ENCODE measurements around the gene CLSTN2.

CLSTN2 gene

GRCh38 chr3:140358686-140359085 lies 423.7 kb downstream of the CLSTN2 start:
- Histone ChIP-seq H3K4me3 (ENCODE audit: extremely low read depth, insufficient read depth, low read length, poor library complexity, severe bottlenecking) (no peak overlapping the region), H3K36me3 (ENCODE audit: control insufficient read depth, insufficient read depth, low read length) (no peaks in the 10 kb centered on the region), H3K9me3 (ENCODE audit: control insufficient read depth, low read length) (no peaks in the 10 kb centered on the region), H3K4me1 (ENCODE audit: control insufficient read depth, insufficient read depth, low read length, poor library complexity, severe bottlenecking) (no peaks in the 10 kb centered on the region), H3K27ac (ENCODE audit: low read depth, low read length, severe bottlenecking) (no peak overlapping the region)
- 83 to 88% methylated on average over 1 to 3 of the region's 3 CpGs for WGBS, 2 experiments (ENCODE audit: insufficient coverage in 2 of 2)

GRCh38 chr3:140359233-140359995 lies 424.4 kb downstream of the CLSTN2 start:
- Histone ChIP-seq H3K4me1 (ENCODE audit: control insufficient read depth, insufficient read depth, low read length, poor library complexity, severe bottlenecking) (no peaks in the 10 kb centered on the region), H3K27ac (ENCODE audit: low read depth, low read length, severe bottlenecking) (no peak overlapping the region), H3K36me3 (ENCODE audit: control insufficient read depth, insufficient read depth, low read length) (no peaks in the 10 kb centered on the region), H3K9me3 (ENCODE audit: control insufficient read depth, low read length) (no peaks in the 10 kb centered on the region), H3K4me3 (ENCODE audit: extremely low read depth, insufficient read depth, low read length, poor library complexity, severe bottlenecking) (no peak overlapping the region)
- WGBS, 2 experiments (ENCODE audit: insufficient coverage in 2 of 2) = 42 to 50% methylated on average over 2 of the region's 5 CpGs

GRCh38 chr3:140360332-140360731 lies 425.3 kb downstream of the CLSTN2 start:
- H3K9me3 ChIP-seq (ENCODE audit: control insufficient read depth, low read length) = no peaks in the 10 kb centered on the region
- no peak overlapping the region for H3K27ac ChIP-seq (ENCODE audit: low read depth, low read length, severe bottlenecking)
- H3K4me3 ChIP-seq (ENCODE audit: extremely low read depth, insufficient read depth, low read length, poor library complexity, severe bottlenecking) = no peak overlapping the region
- no peaks in the 10 kb centered on the region for H3K36me3 ChIP-seq (ENCODE audit: control insufficient read depth, insufficient read depth, low read length)
- WGBS, 2 experiments (ENCODE audit: insufficient coverage in 2 of 2) = no CpG with 5 or more reads among the region's 1 CpG
- no peaks in the 10 kb centered on the region for H3K4me1 ChIP-seq (ENCODE audit: control insufficient read depth, insufficient read depth, low read length, poor library complexity, severe bottlenecking)

- no peaks in the 10 kb centered on the region for H3K4me1 ChIP-seq (ENCODE audit: control insufficient read depth, insufficient read depth, low read length, poor library complexity, severe bottlenecking)
- H3K27ac ChIP-seq (ENCODE audit: low read depth, low read length, severe bottlenecking) = no peak overlapping the region
- no peak overlapping the region for H3K4me3 ChIP-seq (ENCODE audit: extremely low read depth, insufficient read depth, low read length, poor library complexity, severe bottlenecking)
- no peaks in the 10 kb centered on the region for H3K9me3 ChIP-seq (ENCODE audit: control insufficient read depth, low read length)
- 92 to 93% methylated on average over 5 to 6 of the region's 6 CpGs for WGBS, 2 experiments (ENCODE audit: insufficient coverage in 2 of 2)
- H3K36me3 ChIP-seq (ENCODE audit: control insufficient read depth, insufficient read depth, low read length) = no peaks in the 10 kb centered on the region
Measured at GRCh38 chr3:140363801-140364200, 428.8 kb downstream of the CLSTN2 start.

GRCh38 chr3:140365872-140366697 lies 431.1 kb downstream of the CLSTN2 start:
- H3K36me3 ChIP-seq (ENCODE audit: control insufficient read depth, insufficient read depth, low read length) = no peaks in the 10 kb centered on the region
- no peak overlapping the region for H3K4me3 ChIP-seq (ENCODE audit: extremely low read depth, insufficient read depth, low read length, poor library complexity, severe bottlenecking)
- no peaks in the 10 kb centered on the region for H3K9me3 ChIP-seq (ENCODE audit: control insufficient read depth, low read length)
- H3K4me1 ChIP-seq (ENCODE audit: control insufficient read depth, insufficient read depth, low read length, poor library complexity, severe bottlenecking) = no peaks in the 10 kb centered on the region
- WGBS, 2 experiments (ENCODE audit: insufficient coverage in 2 of 2) = 89 to 96% methylated on average over 5 to 7 of the region's 9 CpGs
- no peak overlapping the region for H3K27ac ChIP-seq (ENCODE audit: low read depth, low read length, severe bottlenecking)

- Histone ChIP-seq H3K4me3 (ENCODE audit: extremely low read depth, insufficient read depth, low read length, poor library complexity, severe bottlenecking) (no peak overlapping the region), H3K27ac (ENCODE audit: low read depth, low read length, severe bottlenecking) (no peak overlapping the region), H3K36me3 (ENCODE audit: control insufficient read depth, insufficient read depth, low read length) (no peaks in the 10 kb centered on the region), H3K4me1 (ENCODE audit: control insufficient read depth, insufficient read depth, low read length, poor library complexity, severe bottlenecking) (no peaks in the 10 kb centered on the region), H3K9me3 (ENCODE audit: control insufficient read depth, low read length) (no peaks in the 10 kb centered on the region)
- 79 to 86% methylated on average over 2 to 4 of the region's 5 CpGs for WGBS, 2 experiments (ENCODE audit: insufficient coverage in 2 of 2)
Measured at GRCh38 chr3:140368223-140368811, 433.3 kb downstream of the CLSTN2 start.

GRCh38 chr3:140370686-140371085 lies 435.7 kb downstream of the CLSTN2 start:
- H3K36me3 ChIP-seq (ENCODE audit: control insufficient read depth, insufficient read depth, low read length) = no peaks in the 10 kb centered on the region
- H3K27ac ChIP-seq (ENCODE audit: low read depth, low read length, severe bottlenecking) = no peak overlapping the region
- H3K4me1 ChIP-seq (ENCODE audit: control insufficient read depth, insufficient read depth, low read length, poor library complexity, severe bottlenecking) = no peaks in the 10 kb centered on the region
- H3K4me3 ChIP-seq (ENCODE audit: extremely low read depth, insufficient read depth, low read length, poor library complexity, severe bottlenecking) = no peak overlapping the region
- no peaks in the 10 kb centered on the region for H3K9me3 ChIP-seq (ENCODE audit: control insufficient read depth, low read length)
- WGBS, 2 experiments (ENCODE audit: insufficient coverage in 2 of 2) = 44 to 100% methylated on average over 1 to 2 of the region's 2 CpGs

- no CpG with 5 or more reads among the region's 1 CpG for WGBS, 2 experiments (ENCODE audit: insufficient coverage in 2 of 2)
- H3K4me1 ChIP-seq (ENCODE audit: control insufficient read depth, insufficient read depth, low read length, poor library complexity, severe bottlenecking) = no peaks in the 10 kb centered on the region
- no peaks in the 10 kb centered on the region for H3K9me3 ChIP-seq (ENCODE audit: control insufficient read depth, low read length)
- H3K27ac ChIP-seq (ENCODE audit: low read depth, low read length, severe bottlenecking) = no peak overlapping the region
- no peak overlapping the region for H3K4me3 ChIP-seq (ENCODE audit: extremely low read depth, insufficient read depth, low read length, poor library complexity, severe bottlenecking)
- H3K36me3 ChIP-seq (ENCODE audit: control insufficient read depth, insufficient read depth, low read length) = no peaks in the 10 kb centered on the region
Measured at GRCh38 chr3:140373234-140373633, 438.2 kb downstream of the CLSTN2 start.

- no peak overlapping the region for H3K4me3 ChIP-seq (ENCODE audit: extremely low read depth, insufficient read depth, low read length, poor library complexity, severe bottlenecking)
Measured at GRCh38 chr3:140375002-140375401, 440.0 kb downstream of the CLSTN2 start.

GRCh38 chr3:140376136-140376889 lies 441.3 kb downstream of the CLSTN2 start:
- H3K9me3 ChIP-seq (ENCODE audit: control insufficient read depth, low read length) = no peaks in the 10 kb centered on the region
- H3K4me3 ChIP-seq (ENCODE audit: extremely low read depth, insufficient read depth, low read length, poor library complexity, severe bottlenecking) = no peak overlapping the region
- H3K4me1 ChIP-seq (ENCODE audit: control insufficient read depth, insufficient read depth, low read length, poor library complexity, severe bottlenecking) = no peaks in the 10 kb centered on the region
- H3K27ac ChIP-seq (ENCODE audit: low read depth, low read length, severe bottlenecking) = no peak overlapping the region
- no peaks in the 10 kb centered on the region for H3K36me3 ChIP-seq (ENCODE audit: control insufficient read depth, insufficient read depth, low read length)
- WGBS, 2 experiments (ENCODE audit: insufficient coverage in 2 of 2) = 80% methylated on average over 1 of the region's 1 CpG; no CpG with 5 or more reads in 1 of the 2 experiments

More at GRCh38 chr3:140375002-140375401, 440.0 kb downstream of the CLSTN2 start:
- no peaks in the 10 kb centered on the region for H3K36me3 ChIP-seq (ENCODE audit: control insufficient read depth, insufficient read depth, low read length)
- H3K9me3 ChIP-seq (ENCODE audit: control insufficient read depth, low read length) = no peaks in the 10 kb centered on the region
- WGBS, 2 experiments (ENCODE audit: insufficient coverage in 2 of 2) = 43 to 67% methylated on average over 1 of the region's 1 CpG
- no peaks in the 10 kb centered on the region for H3K4me1 ChIP-seq (ENCODE audit: control insufficient read depth, insufficient read depth, low read length, poor library complexity, severe bottlenecking)
- H3K27ac ChIP-seq (ENCODE audit: low read depth, low read length, severe bottlenecking) = no peak overlapping the region
